Esophagus muscularis mucosa (tissue), 4 donors: ENCODE data around the gene TMEM234. TPM values are rescaled to one million over a fixed set of nuclear protein-coding genes. Genes with fewer than 3 reads are reported as not detected.
A peak's percentile ranks its signal among the peaks of the same experiment; 100 is the strongest.

Source experiments
- DNase-seq: peaks from one replicate; pipeline ENCODE4 v3.0.0-alpha.2; 2017; ENCODE audit errors: extremely low spot score
- H3K27ac ChIP-seq, 4 donors: fragments of 200-600 bp; sonication (generic); replicated peaks in 1 of 4; 1 replicate in 3 of 4; 2 replicates in 1 of 4; pipeline ENCODE4 v1.5.1; 2016 to 2019; ENCODE audit warnings: mild to moderate bottlenecking in 1 of 4
- H3K27me3 ChIP-seq, 4 donors: fragments of 200-600 bp; sonication (generic); one replicate each; pipeline versions ENCODE4 v1.5.1 to v1.6.0; 2016 to 2019
- H3K36me3 ChIP-seq, 4 donors: fragments of 200-600 bp; sonication (generic); one replicate each; pipeline ENCODE4 v1.5.1; 2016 to 2019
- H3K4me1 ChIP-seq, 4 donors: fragments of 200-600 bp; sonication (generic); one replicate each; pipeline ENCODE4 v1.5.1; 2016 to 2019
- H3K4me3 ChIP-seq, 4 donors: fragments of 200-600 bp; sonication (generic); 1 replicate in 2 of 4; 2 replicates in 2 of 4; pipeline ENCODE4 v1.5.1; 2016 to 2019; ENCODE audit warnings: mild to moderate bottlenecking in 4 of 4, moderate library complexity in 1 of 4
- H3K9me3 ChIP-seq, 4 donors: fragments of 200-600 bp; sonication (generic); 1 replicate in 3 of 4; 2 replicates in 1 of 4; pipeline ENCODE4 v1.5.1; 2016 to 2019
- EP300 ChIP-seq: sonication (generic); formaldehyde crosslinking; IDR thresholded peaks from one replicate; pipeline ENCODE4 v1.6.1; 2017; ENCODE audit warnings: antibody characterized with exemption
- POLR2A ChIP-seq: fragments of 450-650 bp; IDR thresholded peaks from one replicate; pipeline ENCODE4 v1.6.1; 2017; ENCODE audit warnings: antibody characterized with exemption, moderate library complexity, mild to moderate bottlenecking, low read depth
- POLR2AphosphoS5 ChIP-seq, 2 donors: sonication (generic); formaldehyde crosslinking; IDR thresholded peaks; one replicate each; pipeline ENCODE4 v1.6.1; 2017; ENCODE audit warnings: antibody characterized with exemption in 2 of 2
- WGBS: methylation state at CpG from one replicate; pipeline ENCODE4 v1.1.5; 2018; 5-methylcytosine and 5-hydroxymethylcytosine counted together
- intact Hi-C: fragments of 100-400 bp; cut with DNase I; formaldehyde crosslinking; loops from one replicate; pipeline ENCODE4 v1.15.1; 2023
- total RNA-seq, 4 donors: library from RNA; depleted of rRNA; stranded (reverse); fragments of >200 nt; gene quantifications; one replicate each; pipeline versions ENCODE4 v1.1.0 to v1.2.1, GENCODE V29; 2016
- TF ChIP-seq, protein P1 (sequence below), 3 experiments: fragments of 200-600 bp in 2 of 3; fragments of 450-650 bp in 1 of 3; sonication (generic) in 2 of 3; IDR thresholded peaks; one replicate each; pipeline ENCODE4 v1.5.1; 2017 to 2019; ENCODE audit warnings: antibody characterized with exemption in 3 of 3, mild to moderate bottlenecking in 2 of 3, moderate library complexity in 1 of 3

The TMEM234 gene
- total RNA-seq, 4 donors from 2014 or later = 6.6 to 10.0 (median 8.2) TPM

GRCh38 chr1:32231843-32232432 lies 9.8 kb upstream of the TMEM234 start:
- Histone ChIP-seq H3K27me3 (no peaks in the 10 kb centered on the region), H3K4me3 (no peak overlapping the region), H3K27ac (no peak overlapping the region), H3K9me3 (no peaks in the 10 kb centered on the region), H3K4me1 (no peaks in the 10 kb centered on the region), H3K36me3 (peaks cover 49 to 81% (median 71%) of the 10 kb centered on the region in 4 donors)
- TF ChIP-seq POLR2AphosphoS5 (IDR thresholded peaks at IDR 0.05) (no peak), EP300 (no peak), POLR2A (no peak)
- TF ChIP-seq, protein P1, sequence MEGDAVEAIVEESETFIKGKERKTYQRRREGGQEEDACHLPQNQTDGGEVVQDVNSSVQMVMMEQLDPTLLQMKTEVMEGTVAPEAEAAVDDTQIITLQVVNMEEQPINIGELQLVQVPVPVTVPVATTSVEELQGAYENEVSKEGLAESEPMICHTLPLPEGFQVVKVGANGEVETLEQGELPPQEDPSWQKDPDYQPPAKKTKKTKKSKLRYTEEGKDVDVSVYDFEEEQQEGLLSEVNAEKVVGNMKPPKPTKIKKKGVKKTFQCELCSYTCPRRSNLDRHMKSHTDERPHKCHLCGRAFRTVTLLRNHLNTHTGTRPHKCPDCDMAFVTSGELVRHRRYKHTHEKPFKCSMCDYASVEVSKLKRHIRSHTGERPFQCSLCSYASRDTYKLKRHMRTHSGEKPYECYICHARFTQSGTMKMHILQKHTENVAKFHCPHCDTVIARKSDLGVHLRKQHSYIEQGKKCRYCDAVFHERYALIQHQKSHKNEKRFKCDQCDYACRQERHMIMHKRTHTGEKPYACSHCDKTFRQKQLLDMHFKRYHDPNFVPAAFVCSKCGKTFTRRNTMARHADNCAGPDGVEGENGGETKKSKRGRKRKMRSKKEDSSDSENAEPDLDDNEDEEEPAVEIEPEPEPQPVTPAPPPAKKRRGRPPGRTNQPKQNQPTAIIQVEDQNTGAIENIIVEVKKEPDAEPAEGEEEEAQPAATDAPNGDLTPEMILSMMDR (IDR thresholded peaks at IDR 0.05) = no peak
- intact Hi-C loops = no loop called here
- DNase-seq = no peak
- WGBS = 71% methylated on average over 2 of the region's 5 CpGs

DNA sequence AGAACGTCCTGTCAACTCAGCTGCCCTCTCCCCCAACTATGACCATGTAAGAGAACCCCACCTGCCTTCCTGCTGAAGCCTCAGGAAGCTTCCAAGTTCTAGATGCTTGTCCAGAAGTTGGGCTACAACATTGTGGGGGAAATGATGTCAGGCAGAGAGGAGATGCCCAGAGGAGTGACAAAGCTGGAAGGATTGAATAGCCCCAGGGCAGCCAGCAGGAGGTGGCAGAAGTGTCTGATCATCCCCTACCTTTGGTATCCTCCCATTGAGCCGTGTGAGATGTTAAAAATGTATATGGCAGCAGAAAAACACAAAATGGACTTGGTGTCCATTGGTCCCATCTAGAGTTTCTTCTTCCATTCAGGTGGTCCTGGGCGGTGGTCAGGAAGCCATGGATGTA lies 6.6 kb upstream of the TMEM234 start:
- TF ChIP-seq POLR2A = no peak
- no peak for TF ChIP-seq POLR2AphosphoS5 (IDR thresholded peaks at IDR 0.05)
- TF ChIP-seq, protein P1 (IDR thresholded peaks at IDR 0.05) = no peak
- no peak for TF ChIP-seq EP300
- Histone ChIP-seq H3K27me3 (no peaks in the 10 kb centered on the region), H3K9me3 (no peaks in the 10 kb centered on the region), H3K4me3 (no peak overlapping the region), H3K27ac (no peak overlapping the region), H3K4me1 (peaks cover 5 to 15% (median 10%) of the 10 kb centered on the region in 4 donors), H3K36me3 (peaks cover 74 to 100% (median 95%) of the 10 kb centered on the region in 4 donors)
- no peak for DNase-seq
- 70% methylated on average over 3 of the region's 3 CpGs for WGBS
- intact Hi-C loops = no loop called here

GRCh38 chr1:32224285-32224684 lies 2.1 kb upstream of the TMEM234 start:
- H3K27ac ChIP-seq = peak overlapping the region in 3 of 4 donors; percentile 88 to 95 (median 89)
- no peak overlapping the region for H3K4me3 ChIP-seq
- no peaks in the 10 kb centered on the region for H3K27me3 ChIP-seq
- H3K9me3 ChIP-seq = no peaks in the 10 kb centered on the region
- TF ChIP-seq EP300 (no peak), POLR2AphosphoS5 (IDR thresholded peaks at IDR 0.05) (no peak), POLR2A (no peak)
- TF ChIP-seq, protein P1 (IDR thresholded peaks at IDR 0.05) = no peak
- H3K4me1 ChIP-seq = peaks cover 27 to 46% (median 38%) of the 10 kb centered on the region in 4 donors
- 93% methylated on average over 4 of the region's 4 CpGs for WGBS
- DNase-seq = no peak
- H3K36me3 ChIP-seq = peaks cover 45 to 69% (median 62%) of the 10 kb centered on the region in 4 donors
- intact Hi-C loops = no loop called here

- DNase-seq = no peak
- Histone ChIP-seq H3K27ac (peak overlapping the region; percentile 88 to 95 (median 89)), H3K4me1 (peaks cover 27 to 52% (median 38%) of the 10 kb centered on the region in 4 donors), H3K27me3 (no peaks in the 10 kb centered on the region), H3K4me3 (peak overlapping the region; percentile 79 to 85 (median 83)), H3K9me3 (no peaks in the 10 kb centered on the region), H3K36me3 (peaks cover 39 to 69% (median 58%) of the 10 kb centered on the region in 4 donors)
- intact Hi-C loops = no loop called here
- 38% methylated on average over 3 of the region's 3 CpGs for WGBS
- TF ChIP-seq, protein P1 (IDR thresholded peaks at IDR 0.05) = no peak
- TF ChIP-seq POLR2AphosphoS5 (IDR thresholded peaks at IDR 0.05) = no peak
- no peak for TF ChIP-seq EP300
- no peak for TF ChIP-seq POLR2A
Observed at GRCh38 chr1:32223683-32224082, 1.5 kb upstream of the TMEM234 start.
